ENCODE measurements around the gene SLC35E2B. TPM values are rescaled to one million over a fixed set of nuclear protein-coding genes. Genes with fewer than 3 reads are reported as not detected.

SLC35E2B gene
- total and polyA plus RNA-seq, 5 experiments from 2014 or later = 30.2 to 110 (median 45.1) TPM

Other genes with a start within 250 kb of the SLC35E2B start
- under 1 TPM; 0.49 to 0.70 TPM for gene ATAD3C, start 243.1 kb downstream of the SLC35E2B start, total RNA-seq
- 1 to 10 TPM in 2 of 3 donors, under 1 TPM in 1; 0.04 to 3.1 (median 2.1) TPM for gene ATAD3C, start 243.1 kb downstream of the SLC35E2B start, polyA plus RNA-seq
- gene ATAD3B, start 221.0 kb downstream of the SLC35E2B start, total RNA-seq = 10 to 100 TPM; 47.3 to 50.9 TPM
- 1 to 10 TPM; 2.4 to 5.6 (median 2.6) TPM for gene ATAD3B, start 221.0 kb downstream of the SLC35E2B start, polyA plus RNA-seq
- 10 to 100 TPM; 24.7 to 27.5 TPM for gene ATAD3A, start 180.6 kb downstream of the SLC35E2B start, total RNA-seq
- gene ATAD3A, start 180.6 kb downstream of the SLC35E2B start, polyA plus RNA-seq = 10 to 100 TPM in 1 of 3 donors, 1 to 10 TPM in 2; 7.7 to 15.3 (median 8.5) TPM
- gene TMEM240, start 152.2 kb downstream of the SLC35E2B start, total RNA-seq = 1 to 10 TPM; 3.4 TPM
- not detected for gene TMEM240, start 152.2 kb downstream of the SLC35E2B start, polyA plus RNA-seq
- gene SSU72, start 117.9 kb downstream of the SLC35E2B start, total RNA-seq = 100 to 1,000 TPM; 158 to 162 TPM
- 100 to 1,000 TPM; 219 to 290 (median 248) TPM for gene SSU72, start 117.9 kb downstream of the SLC35E2B start, polyA plus RNA-seq
- 1 to 10 TPM; 3.7 to 3.8 TPM for gene FNDC10, start 92.7 kb downstream of the SLC35E2B start, total RNA-seq
- 1 to 10 TPM in 1 of 3 donors, under 1 TPM in 2; 0.75 to 2.4 (median 0.89) TPM for gene FNDC10, start 92.7 kb downstream of the SLC35E2B start, polyA plus RNA-seq
- gene MIB2, start 77.3 kb downstream of the SLC35E2B start, total RNA-seq = 100 to 1,000 TPM; 109 to 122 TPM
- gene MIB2, start 77.3 kb downstream of the SLC35E2B start, polyA plus RNA-seq = 10 to 100 TPM; 23.6 to 31.1 (median 27.2) TPM
- 1 to 10 TPM; 3.6 to 6.1 TPM for gene MMP23B, start 60.6 kb downstream of the SLC35E2B start, total RNA-seq
- 1 to 10 TPM in 2 of 3 donors, not detected in 1; 1.1 to 2.4 TPM for gene MMP23B, start 60.6 kb downstream of the SLC35E2B start, polyA plus RNA-seq
- gene CDK11B, start 33.8 kb downstream of the SLC35E2B start, total RNA-seq = 10 to 100 TPM; 43.6 to 44.3 TPM
- gene CDK11B, start 33.8 kb downstream of the SLC35E2B start, polyA plus RNA-seq = 10 to 100 TPM; 11.8 to 19.7 (median 12.7) TPM
- 100 to 1,000 TPM; 162 to 173 TPM for gene CDK11A, start 31.6 kb upstream of the SLC35E2B start, total RNA-seq
- gene CDK11A, start 31.6 kb upstream of the SLC35E2B start, polyA plus RNA-seq = 10 to 100 TPM; 14.2 to 28.6 (median 14.4) TPM
- 10 to 100 TPM; 47.3 to 53.9 TPM for gene NADK, start 85.7 kb upstream of the SLC35E2B start, total RNA-seq
- gene NADK, start 85.7 kb upstream of the SLC35E2B start, polyA plus RNA-seq = 10 to 100 TPM; 18.3 to 25.4 (median 19.7) TPM
- 100 to 1,000 TPM; 231 to 232 TPM for gene GNB1, start 198.3 kb upstream of the SLC35E2B start, total RNA-seq
- gene GNB1, start 198.3 kb upstream of the SLC35E2B start, polyA plus RNA-seq = 100 to 1,000 TPM in 2 of 3 donors, 10 to 100 TPM in 1; 45.9 to 107 (median 105) TPM
- 1 to 10 TPM; 1.4 to 1.6 TPM for gene CALML6, start 222.5 kb upstream of the SLC35E2B start, total RNA-seq
- gene CALML6, start 222.5 kb upstream of the SLC35E2B start, polyA plus RNA-seq = not detected
- gene TMEM52, start 226.5 kb upstream of the SLC35E2B start, total RNA-seq = 1 to 10 TPM in 1 of 2 experiments, not detected in 1; 1.0 TPM
- gene TMEM52, start 226.5 kb upstream of the SLC35E2B start, polyA plus RNA-seq = under 1 TPM in 2 of 3 donors, not detected in 1; 0.20 to 0.53 TPM

Measured in naive thymus-derived CD8-positive, alpha-beta T cell (primary cell).